Natural killer cell (primary cell): ENCODE results near the gene DUSP28. TPM values are rescaled to one million over a fixed set of nuclear protein-coding genes. Genes with fewer than 3 reads are reported as not detected.
"Not testable (repeated sequence)": the region's sequence is repeated elsewhere in the genome, so short reads cannot be mapped to it uniquely, and the experiment has no call there.

Source experiments
- ATAC-seq, 3 donors: fragments of 150-1000 bp in 2 of 3; fragments of 200-7000 bp in 1 of 3; cut with Tn5 transposase; 1 replicate in 1 of 3; 2 replicates in 2 of 3; pipeline ENCODE4 v1.10.0; 2021; ENCODE audit warnings: mild to moderate bottlenecking in 2 of 3, moderate library complexity in 2 of 3
- DNase-seq, 2 donors: peaks; one replicate each; pipeline versions ENCODE4 v3.0.0 to v3.0.0-alpha.2; 2013 to 2021; ENCODE audit warnings: mixed read lengths in 1 of 2
- H3K27ac ChIP-seq: one replicate; pipeline ENCODE4 v1.5.1; 2013; ENCODE audit warnings: mild to moderate bottlenecking, low read length
- H3K27me3 ChIP-seq: one replicate; pipeline ENCODE4 v1.6.1; 2013; ENCODE audit warnings: low read length; ENCODE audit not compliant: control insufficient read depth, insufficient read depth
- H3K36me3 ChIP-seq: one replicate; pipeline ENCODE4 v1.6.1; 2013; ENCODE audit warnings: low read length; ENCODE audit not compliant: control insufficient read depth, insufficient read depth
- H3K4me1 ChIP-seq: one replicate; pipeline ENCODE4 v1.6.1; 2013; ENCODE audit warnings: low read length; ENCODE audit not compliant: control insufficient read depth, insufficient read depth
- H3K4me3 ChIP-seq: one replicate; pipeline ENCODE4 v1.5.1; 2013; ENCODE audit warnings: low read length
- H3K9me3 ChIP-seq: one replicate; pipeline ENCODE4 v1.6.1; 2013; ENCODE audit warnings: low read length; ENCODE audit not compliant: control insufficient read depth, insufficient read depth
- H3K27ac Mint-ChIP-seq, 2 donors: one replicate each; pipeline ENCODE4 v1.8.0; 2022; ENCODE audit warnings: mild to moderate bottlenecking in 2 of 2, mixed read lengths in 2 of 2, moderate library complexity in 1 of 2
- H3K27me3 Mint-ChIP-seq, 2 donors: one replicate each; pipeline ENCODE4 v1.8.0; 2022; ENCODE audit warnings: low read depth in 2 of 2, mixed read lengths in 2 of 2
- H3K36me3 Mint-ChIP-seq: one replicate; pipeline ENCODE4 v1.8.0; 2022; ENCODE audit warnings: mixed read lengths
- H3K4me1 Mint-ChIP-seq, 2 donors: one replicate each; pipeline ENCODE4 v1.8.0; 2022; ENCODE audit warnings: mixed read lengths in 2 of 2
- H3K4me3 Mint-ChIP-seq: one replicate; pipeline ENCODE4 v1.8.0; 2022; ENCODE audit warnings: mild to moderate bottlenecking, moderate library complexity, mixed read lengths
- H3K9me3 Mint-ChIP-seq, 2 donors: one replicate each; pipeline ENCODE4 v1.8.0; 2022; ENCODE audit warnings: mixed read lengths in 2 of 2
- CTCF ChIP-seq: fragments of 200-600 bp; IDR thresholded peaks from one replicate; pipeline ENCODE4 v1.8.0; 2022; ENCODE audit warnings: antibody characterized with exemption
- WGBS: methylation state at CpG from one replicate; pipeline ENCODE4 v1.1.7; 2013; ENCODE audit warnings: missing lambda C conversion rate; ENCODE audit not compliant: insufficient coverage; 5-methylcytosine and 5-hydroxymethylcytosine counted together
- intact Hi-C: fragments of 100-400 bp; cut with micrococcal nuclease; formaldehyde crosslinking; loops from one replicate; pipeline ENCODE4 v1.14.2; 2022
- total RNA-seq, 4 donors: library from RNA; stranded (reverse); fragments of 120-200 nt in 1 of 4; gene quantifications; one replicate each; pipeline versions ENCODE4 v1.2.3 to v1.2.4, GENCODE V29; 2013 to 2022

DUSP28 gene
- total RNA-seq, 3 donors from 2014 or later (not counting 1 experiment from before 2014, with no cell fraction given) = 13.5 to 25.2 (median 18.5) TPM

- ATAC-seq (no peak), DNase-seq (no peak)
- H3K4me1 ChIP-seq = peaks cover 64% of the 10 kb centered on the region
- TF ChIP-seq CTCF = no peak
- H3K4me3 ChIP-seq = no peak overlapping the region
- WGBS = 83% methylated on average over 2 of the region's 3 CpGs
- Mint-ChIP-seq H3K36me3 (no peaks in the 10 kb centered on the region), H3K27me3 (no peaks in the 10 kb centered on the region), H3K4me3 (peak overlapping the region; percentile 68), H3K4me1 (peaks cover 46 to 73% of the 10 kb centered on the region in 2 donors), H3K9me3 (no peaks in the 10 kb centered on the region), H3K27ac (peak overlapping the region; percentile 99)
- H3K27ac ChIP-seq = peak overlapping the region; percentile 21
- H3K36me3 ChIP-seq = peaks cover 10% of the 10 kb centered on the region
- H3K27me3 ChIP-seq = no peaks in the 10 kb centered on the region
- intact Hi-C loops = no loop called here
- no peaks in the 10 kb centered on the region for H3K9me3 ChIP-seq
Observed at GRCh38 chr2:240559286-240559685, 871 bp upstream of the DUSP28 start.

GRCh38 chr2:240560480-240561324 lies 545 bp downstream of the DUSP28 start:
- peaks cover 78% of the 10 kb centered on the region for H3K4me1 ChIP-seq
- peak; percentile 98 to 99 for DNase-seq
- H3K4me3 ChIP-seq = peak overlapping the region; percentile 62
- no peaks in the 10 kb centered on the region for H3K27me3 ChIP-seq
- intact Hi-C loops = loop anchor here (1.0 to 10.0 kb wide), 6 partner anchors 9 to 1202 kb away; partner anchors contain the start of genes CAPN10, HDLBP and SEPTIN2
- peak overlapping the region; percentile 93 for H3K4me3 Mint-ChIP-seq
- H3K27ac ChIP-seq = peak overlapping the region; percentile 96
- no peaks in the 10 kb centered on the region for H3K27me3 Mint-ChIP-seq
- under 1% methylated on average over 101 of the region's 101 CpGs for WGBS
- H3K9me3 Mint-ChIP-seq = no peaks in the 10 kb centered on the region
- H3K36me3 Mint-ChIP-seq = no peaks in the 10 kb centered on the region
- H3K36me3 ChIP-seq = peaks cover 3% of the 10 kb centered on the region
- peak overlapping the region; percentile 99 for H3K27ac Mint-ChIP-seq
- H3K4me1 Mint-ChIP-seq = peaks cover 60 to 76% of the 10 kb centered on the region in 2 donors
- peak; percentile 64 to 85 (median 67) for ATAC-seq
- peak; percentile 39 for TF ChIP-seq CTCF
- H3K9me3 ChIP-seq = no peaks in the 10 kb centered on the region

- Mint-ChIP-seq H3K27me3 (no peaks in the 10 kb centered on the region), H3K36me3 (no peaks in the 10 kb centered on the region), H3K4me1 (peaks cover 63 to 80% of the 10 kb centered on the region in 2 donors), H3K9me3 (no peaks in the 10 kb centered on the region), H3K27ac (peak overlapping the region; percentile 99), H3K4me3 (peak overlapping the region; percentile 93)
- Histone ChIP-seq H3K36me3 (peaks cover 3% of the 10 kb centered on the region), H3K4me1 (peaks cover 83% of the 10 kb centered on the region), H3K4me3 (peak overlapping the region; percentile 62), H3K27ac (peak overlapping the region; percentile 82), H3K27me3 (no peaks in the 10 kb centered on the region), H3K9me3 (no peaks in the 10 kb centered on the region)
- no peak for TF ChIP-seq CTCF
- DNase-seq (peak in 1 of 2 donors; percentile 58), ATAC-seq (no peak)
- 10% methylated on average over 12 of the region's 14 CpGs for WGBS
- intact Hi-C loops = loop anchor here (1.0 to 10.0 kb wide), 5 partner anchors 25 to 1201 kb away; partner anchors contain the start of genes CAPN10, HDLBP and SEPTIN2
Observed at GRCh38 chr2:240561325-240561971, 1.3 kb downstream of the DUSP28 start.

GRCh38 chr2:240563231-240563630 lies 3.1 kb downstream of the DUSP28 start:
- not testable (repeated sequence) for H3K9me3 Mint-ChIP-seq, DNase-seq, H3K36me3 Mint-ChIP-seq, H3K4me3 Mint-ChIP-seq, H3K27me3 Mint-ChIP-seq, H3K27ac ChIP-seq, H3K4me3 ChIP-seq, H3K36me3 ChIP-seq, H3K9me3 ChIP-seq, ATAC-seq, H3K27me3 ChIP-seq
- Mint-ChIP-seq H3K27ac (peak overlapping the region; percentile 99), H3K4me1 (peaks cover 69 to 81% of the 10 kb centered on the region in 2 donors)
- intact Hi-C loops = loop anchor here (10.0 kb wide), 2 partner anchors 48 to 752 kb away; partner anchors contain the start of genes HDLBP and SEPTIN2
- H3K4me1 ChIP-seq = peaks cover 81% of the 10 kb centered on the region
- WGBS = 97% methylated on average over 17 of the region's 17 CpGs
